ENCODE data around the gene CDCP1.
"Not testable (repeated sequence)": the region's sequence is repeated elsewhere in the genome, so short reads cannot be mapped to it uniquely, and the experiment has no call there.

The CDCP1 gene

GRCh38 chr3:45082142-45082538 is 64.0 kb downstream of the CDCP1 start:
- peak; percentile 81 for DNase-seq (ENCODE audit: low read depth, low spot score)
- no peak overlapping the region for H3K4me3 ChIP-seq (ENCODE audit: low read depth, low read length)
- no peak for TF ChIP-seq CTCF (IDR thresholded peaks at IDR 0.05; ENCODE audit: low read depth, low read length)
- in situ Hi-C loops (cut with HindIII; ENCODE audit: low sequenced_read_pairs) = no loop called here

- no peak for TF ChIP-seq CTCF (IDR thresholded peaks at IDR 0.05; ENCODE audit: low read depth, low read length)
- in situ Hi-C loops (cut with HindIII; ENCODE audit: low sequenced_read_pairs) = no loop called here
- H3K4me3 ChIP-seq (ENCODE audit: low read depth, low read length) = no peak overlapping the region
- DNase-seq (ENCODE audit: low read depth, low spot score) = no peak
Observed at GRCh38 chr3:45081506-45082141, 64.6 kb downstream of the CDCP1 start.

GRCh38 chr3:45080824-45081223 is 65.4 kb downstream of the CDCP1 start:
- no peak overlapping the region for H3K4me3 ChIP-seq (ENCODE audit: low read depth, low read length)
- no peak for DNase-seq (ENCODE audit: low read depth, low spot score)
- TF ChIP-seq CTCF (IDR thresholded peaks at IDR 0.05; ENCODE audit: low read depth, low read length) = no peak
- in situ Hi-C loops (cut with HindIII; ENCODE audit: low sequenced_read_pairs) = no loop called here

GRCh38 chr3:45079715-45080114 is 66.5 kb downstream of the CDCP1 start:
- in situ Hi-C loops (cut with HindIII; ENCODE audit: low sequenced_read_pairs) = no loop called here
- H3K4me3 ChIP-seq (ENCODE audit: low read depth, low read length) = no peak overlapping the region
- TF ChIP-seq CTCF (IDR thresholded peaks at IDR 0.05; ENCODE audit: low read depth, low read length) = no peak
- DNase-seq (ENCODE audit: low read depth, low spot score) = no peak

GRCh38 chr3:45078910-45079522 is 67.2 kb downstream of the CDCP1 start:
- DNase-seq (ENCODE audit: low read depth, low spot score) = no peak
- in situ Hi-C loops (cut with HindIII; ENCODE audit: low sequenced_read_pairs) = no loop called here
- no peak overlapping the region for H3K4me3 ChIP-seq (ENCODE audit: low read depth, low read length)
- TF ChIP-seq CTCF (IDR thresholded peaks at IDR 0.05; ENCODE audit: low read depth, low read length) = peak; percentile 29

GRCh38 chr3:45078256-45078655 is 67.9 kb downstream of the CDCP1 start:
- DNase-seq (ENCODE audit: low read depth, low spot score); in situ Hi-C loops (cut with HindIII; ENCODE audit: low sequenced_read_pairs): not testable (repeated sequence)

GRCh38 chr3:45075821-45076625 is 70.2 kb downstream of the CDCP1 start:
- in situ Hi-C loops (cut with HindIII; ENCODE audit: low sequenced_read_pairs) = no loop called here
- TF ChIP-seq CTCF (IDR thresholded peaks at IDR 0.05; ENCODE audit: low read depth, low read length) = no peak
- no peak overlapping the region for H3K4me3 ChIP-seq (ENCODE audit: low read depth, low read length)
- DNase-seq (ENCODE audit: low read depth, low spot score) = no peak

More at GRCh38 chr3:45078256-45078655, 67.9 kb downstream of the CDCP1 start:
- H3K4me3 ChIP-seq (ENCODE audit: low read depth, low read length) = not testable (repeated sequence)

All from astrocyte of the spinal cord (primary cell).